GM12878 (cell line): ENCODE measurements around the gene FITM1. TPM values are rescaled to one million over a fixed set of nuclear protein-coding genes. Genes with fewer than 3 reads are reported as not detected.

Experiments
- ATAC-seq: fragments of 200-7000 bp; cut with Tn5 transposase; 3 replicates; pipeline ENCODE4 v1.9.1; 2020; ENCODE audit warnings: mild to moderate bottlenecking, moderate library complexity
- BruUV-seq: library from RNA; stranded (reverse); fragments of 400-500 nt; replicated peaks from 2 replicates; lab custom pipeline; 2021; lab: Mats Ljungman, UMichigan
- CTCF ChIA-PET: fragments of 300-600 bp; sonication (Branson Sonifier 250); formaldehyde crosslinking; extraction: SDS; loops from one replicate; lab custom pipeline; 2021; ENCODE audit warnings: inconsistent platforms; lab: Yijun Ruan, JAX
- POLR2A ChIA-PET: fragments of 350-600 bp; formaldehyde crosslinking; extraction: SDS; loops from one replicate; lab custom pipeline; 2021; ENCODE audit warnings: inconsistent platforms; lab: Charles Lee
- RAD21 ChIA-PET: fragments of 300-600 bp; sonication (Branson Sonifier 250); formaldehyde crosslinking; loops from one replicate; lab custom pipeline; 2023; ENCODE audit warnings: antibody characterized with exemption; ENCODE audit not compliant: unreplicated experiment; lab: Charles Lee
- SMC1A ChIA-PET: fragments of 300-600 bp; sonication (Branson Sonifier 250); formaldehyde crosslinking; loops from one replicate; lab custom pipeline; 2023; ENCODE audit not compliant: unreplicated experiment, uncharacterized antibody; lab: Charles Lee
- DNase-seq: peaks from one replicate; pipeline ENCODE4 v3.0.0-alpha.2; 2011; ENCODE audit warnings: low read depth, low spot score
- FAIRE-seq: peaks from 3 replicates; lab custom pipeline; 2011; peaks lifted over from hg19 to GRCh38; lab: Jason Lieb, UNC
- H2AFZ ChIP-seq: 2 replicates; pipeline ENCODE4 v1.6.0; 2011; ENCODE audit warnings: low read depth, low read length, control low read depth; ENCODE audit not compliant: control insufficient read depth
- H3K27ac ChIP-seq: 2 replicates; pipeline ENCODE4 v1.5.1; 2011; ENCODE audit warnings: control low read depth; ENCODE audit not compliant: control insufficient read depth, insufficient read depth
- H3K27me3 ChIP-seq, 2 experiments: replicated peaks in 1 of 2; 2 replicates each; pipeline versions ENCODE4 v1.6.0 to v1.6.1; 2011; ENCODE audit warnings: low read length in 1 of 2; ENCODE audit not compliant: control insufficient read depth in 2 of 2, insufficient read depth in 2 of 2
- H3K36me3 ChIP-seq, 2 experiments: 2 replicates each; pipeline ENCODE4 v1.5.1; 2011; ENCODE audit warnings: low read length in 1 of 2; ENCODE audit not compliant: control insufficient read depth in 2 of 2, insufficient read depth in 2 of 2
- H3K4me1 ChIP-seq: 2 replicates; pipeline ENCODE4 v1.6.1; 2011; ENCODE audit warnings: mild to moderate bottlenecking, low read length, moderate library complexity, mixed read lengths; ENCODE audit not compliant: control insufficient read depth, insufficient read depth
- H3K4me2 ChIP-seq: 2 replicates; pipeline ENCODE4 v1.6.0; 2011; ENCODE audit warnings: control low read depth; ENCODE audit not compliant: control insufficient read depth, insufficient read depth
- H3K4me3 ChIP-seq: fragments of 200-600 bp; sonication (generic); 2 replicates; pipeline ENCODE4 v1.5.1; 2016
- H3K79me2 ChIP-seq: 2 replicates; pipeline ENCODE4 v1.6.0; 2011; ENCODE audit warnings: low read length; ENCODE audit not compliant: control insufficient read depth, insufficient read depth
- H3K9ac ChIP-seq: 2 replicates; pipeline ENCODE4 v1.8.0; 2011; ENCODE audit warnings: low read length, control low read depth, mixed read lengths; ENCODE audit not compliant: control insufficient read depth, insufficient read depth
- H3K9me3 ChIP-seq: replicated peaks from 3 replicates; pipeline ENCODE4 v1.5.1; 2011; ENCODE audit warnings: mild to moderate bottlenecking, low read length; ENCODE audit not compliant: control insufficient read depth, insufficient read depth
- H4K20me1 ChIP-seq: 2 replicates; pipeline ENCODE4 v1.6.0; 2011; ENCODE audit not compliant: control insufficient read depth, insufficient read depth
- CBX5 ChIP-seq: sonication (generic); IDR thresholded peaks from 2 replicates; pipeline ENCODE4 v1.6.1; 2016; ENCODE audit warnings: low read depth, moderate library complexity, mild to moderate bottlenecking, inconsistent platforms
- GABPA ChIP-seq: IDR thresholded peaks from 2 replicates; pipeline ENCODE4 v1.6.1; 2014; ENCODE audit warnings: antibody characterized with exemption, low read depth, mild to moderate bottlenecking, inconsistent platforms
- IKZF2 ChIP-seq, 2 experiments: fragments of 450-650 bp; IDR thresholded peaks; 2 replicates each; pipeline ENCODE4 v1.6.1; 2017; ENCODE audit warnings: mild to moderate bottlenecking in 2 of 2, moderate library complexity in 2 of 2
- TCF12 ChIP-seq: IDR thresholded peaks from 2 replicates; pipeline ENCODE4 v1.6.1; 2011; ENCODE audit warnings: low read depth, mild to moderate bottlenecking, low read length
- WGBS: methylation state at CpG from one replicate; pipeline ENCODE4 v1.1.6; 2016; ENCODE audit warnings: low lambda C conversion rate; ENCODE audit not compliant: insufficient replicate concordance, insufficient coverage; ENCODE audit errors: missing lambda C conversion rate; 5-methylcytosine and 5-hydroxymethylcytosine counted together
- in situ Hi-C: fragments of 300-500 bp; cut with MboI; formaldehyde crosslinking; loops from 9 replicates; pipeline ENCODE4 v1.14.3; 2018; ENCODE audit warnings: mixed read lengths
- intact Hi-C: fragments of 100-400 bp; cut with micrococcal nuclease; formaldehyde crosslinking; loops from one replicate; pipeline ENCODE4 v1.14.2; 2022; ENCODE audit not compliant: unreplicated experiment
- polyA plus RNA-seq, 11 experiments: library from polyadenylated mRNA; depleted of rRNA in 4 of 11; unstranded in 6 of 11; stranded (reverse) in 5 of 11; fragments of >200 nt; fragmentation: Nextera tagmentation in 4 of 11; fragmentation: Illumina TruSeq in 1 of 11; extraction: Ambion mirVana in 4 of 11; extraction: Trizol in 1 of 11; gene quantifications; 1 replicate in 1 of 11; 2 replicates in 10 of 11; pipeline versions ENCODE4 v1.2.1 to v1.2.3, GENCODE V29; 2011 to 2016; ENCODE audit warnings: inconsistent platforms in 2 of 11, missing spikeins in 2 of 11, low read depth in 1 of 11
- total RNA-seq, 4 experiments: library from RNA; depleted of rRNA in 3 of 4; stranded (reverse); fragments of >200 nt in 3 of 4; fragmentation: Illumina TruSeq in 1 of 4; extraction: Trizol in 1 of 4; gene quantifications; 2 replicates each; pipeline versions ENCODE4 v1.2.1 to v1.2.3, GENCODE V29; 2013 to 2021

FITM1 gene
- total and polyA plus RNA-seq, 10 of the 15 experiments (the other 5 are each of a cell fraction or from before 2014, with no cell fraction given): 0.11 to 1.9 (median 0.45) TPM; not detected in 2

DNA sequence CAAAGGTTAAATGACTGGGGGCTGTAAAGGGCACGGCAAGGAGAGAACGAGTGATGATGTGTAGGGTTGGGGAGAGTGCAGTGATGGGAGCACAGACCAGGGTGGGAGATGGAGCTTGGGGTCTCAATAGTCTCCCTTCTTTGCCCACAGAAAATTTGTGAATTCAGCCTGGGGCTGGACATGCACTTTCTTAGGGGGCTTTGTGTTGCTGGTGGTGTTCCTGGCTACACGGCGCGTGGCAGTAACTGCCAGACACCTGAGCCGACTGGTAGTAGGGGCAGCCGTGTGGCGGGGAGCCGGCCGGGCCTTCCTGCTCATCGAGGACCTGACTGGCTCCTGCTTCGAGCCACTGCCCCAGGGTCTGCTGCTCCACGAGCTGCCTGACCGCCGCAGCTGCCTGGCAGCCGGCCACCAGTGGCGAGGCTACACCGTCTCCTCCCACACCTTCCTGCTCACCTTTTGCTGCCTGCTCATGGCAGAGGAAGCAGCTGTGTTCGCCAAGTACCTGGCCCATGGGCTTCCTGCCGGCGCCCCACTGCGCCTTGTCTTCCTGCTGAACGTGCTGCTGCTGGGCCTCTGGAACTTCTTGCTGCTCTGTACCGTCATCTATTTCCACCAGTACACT is 1.7 kb downstream of the FITM1 start:
- no peaks in the 10 kb centered on the region for H4K20me1 ChIP-seq
- H3K27me3 ChIP-seq: no peaks in the 10 kb centered on the region
- H3K9ac ChIP-seq: no peak overlapping the region
- ChIA-PET POLR2A (interaction anchor here (11.6 kb wide), 1 partner anchor 11 kb away, joined by 276 read pairs; the partner anchor contains the start of genes DCAF11 and NRL), SMC1A (interaction anchor here (0.9 kb wide), 2 partner anchors 9 to 18 kb away, joined by 3 to 4 read pairs; no protein-coding TSS in a partner anchor), CTCF (interaction anchor here (1.6 kb wide), 1 partner anchor 41 kb away, joined by 4 read pairs; no protein-coding TSS in a partner anchor), RAD21 (no interaction called here)
- no peak for ATAC-seq
- H3K36me3 ChIP-seq: no peaks in the 10 kb centered on the region; a peak in 1 of 4 replicates
- no peak overlapping the region for H3K4me3 ChIP-seq
- BruUV-seq: no TSS peak
- no peak for FAIRE-seq
- no peak overlapping the region for H3K27ac ChIP-seq
- WGBS: 46% methylated on average over 24 of the region's 24 CpGs
- TF ChIP-seq GABPA (no peak), TCF12 (0 out of 2 replicates have a peak, but pooled peaks have one; percentile 29)
- TF ChIP-seq, all 136 proteins: peak for 1
- intact Hi-C loops (no loop called here), in situ Hi-C loops (no loop called here)
- Histone ChIP-seq H3K4me2 (no peak overlapping the region; the same call in 1 of the 2 replicates), H3K79me2 (peaks cover 15% of the 10 kb centered on the region), H3K9me3 (no peaks in the 10 kb centered on the region), H2AFZ (no peak overlapping the region), H3K4me1 (peaks cover 28% of the 10 kb centered on the region)
- no peak for DNase-seq

DNA sequence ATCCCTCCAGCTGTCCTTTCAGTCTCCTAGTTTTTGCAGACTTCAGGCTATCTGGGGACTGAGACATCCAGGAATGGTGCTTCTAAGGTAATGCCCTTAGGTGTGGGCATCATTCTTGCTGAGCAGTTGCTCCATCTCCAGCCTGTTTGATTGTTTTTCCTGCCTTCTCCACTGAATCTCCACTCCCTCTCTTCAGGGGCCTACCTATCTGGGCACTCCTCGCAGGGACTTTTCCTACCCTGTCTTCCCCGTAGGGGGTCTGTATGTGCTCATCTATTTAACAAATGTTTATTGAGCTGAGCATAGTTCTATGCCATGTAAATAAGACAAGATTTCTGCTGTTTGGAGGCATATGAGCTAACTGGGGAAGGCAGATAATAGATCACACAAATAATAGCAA is 2.5 kb downstream of the FITM1 start:
- ATAC-seq (no peak), DNase-seq (no peak), FAIRE-seq (no peak)
- H3K9me3 ChIP-seq: no peaks in the 10 kb centered on the region
- H3K36me3 ChIP-seq: peaks cover 2 to 5% of the 10 kb centered on the region in 2 experiments; a peak in 3 of 4 replicates
- no peaks in the 10 kb centered on the region for H4K20me1 ChIP-seq
- H3K4me2 ChIP-seq: no peak overlapping the region
- 96% methylated on average over 2 of the region's 2 CpGs for WGBS
- ChIA-PET CTCF (interaction anchor here (1.2 to 1.7 kb wide), 3 partner anchors 9 to 42 kb away, joined by 4 to 8 read pairs (median 5); no protein-coding TSS in a partner anchor), RAD21 (interaction anchor here (1.3 kb wide), 1 partner anchor 13 kb away, joined by 6 read pairs; the partner anchor contains the start of gene PSME2), SMC1A (interaction anchor here (0.9 to 7.7 kb wide), 3 partner anchors 12 to 19 kb away, joined by 3 to 70 read pairs (median 3); partner anchors contain the start of genes DCAF11 and NRL), POLR2A (interaction anchor here (0.7 to 11.6 kb wide), 2 partner anchors 11 to 40 kb away, joined by 5 to 276 read pairs; partner anchors contain the start of genes DCAF11 and NRL)
- intact Hi-C loops (no loop called here), in situ Hi-C loops (no loop called here)
- no peak overlapping the region for H3K27ac ChIP-seq
- no peak overlapping the region for H3K9ac ChIP-seq
- H3K27me3 ChIP-seq: no peaks in the 10 kb centered on the region
- H3K79me2 ChIP-seq: peaks cover 23% of the 10 kb centered on the region
- TF ChIP-seq CBX5: no peak
- TF ChIP-seq IKZF2 (IDR thresholded peaks at IDR 0.05): no peak
- no TSS peak for BruUV-seq
- H3K4me1 ChIP-seq: peaks cover 26% of the 10 kb centered on the region
- no peak overlapping the region for H3K4me3 ChIP-seq
- no peak overlapping the region for H2AFZ ChIP-seq
